ENCODE results near the gene SNAP25. TPM values are rescaled to one million over a fixed set of nuclear protein-coding genes. Genes with fewer than 3 reads are reported as not detected.

SNAP25 gene
- total RNA-seq, 1 experiment from 2014 or later = 0.39 TPM

DNA sequence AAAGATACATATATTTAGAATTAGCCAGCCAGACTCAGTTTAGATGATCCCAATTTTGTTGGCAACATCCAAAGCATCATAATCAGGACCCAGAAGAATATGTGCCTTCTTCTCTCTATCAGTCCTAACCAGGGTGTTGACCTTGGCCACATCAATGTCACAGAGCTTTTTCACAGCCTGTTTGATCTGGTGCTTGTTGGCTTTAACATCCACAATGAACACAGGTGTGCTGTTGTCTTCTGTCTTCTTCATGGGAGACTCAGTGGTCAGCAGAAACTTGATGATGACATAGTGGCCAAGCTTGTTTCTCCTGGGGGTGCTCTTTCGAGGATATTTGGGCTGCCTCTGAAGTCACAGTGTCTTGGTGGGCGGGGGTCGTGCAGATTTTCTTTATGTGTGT is 130.5 kb downstream of the SNAP25 start:
- Histone ChIP-seq H3K9ac (ENCODE audit: low read length) (no peak overlapping the region), H3K36me3 (ENCODE audit: control insufficient read depth in 1 of 2, insufficient read depth in 2 of 2, low read length in 2 of 2) (no peaks in the 10 kb centered on the region), H3K4me2 (ENCODE audit: low read length) (no peak overlapping the region), H4K20me1 (ENCODE audit: insufficient read depth) (no peaks in the 10 kb centered on the region; the same call in 1 of the 2 replicates), H3K27ac (ENCODE audit: low read depth, low read length) (no peak overlapping the region), H2AFZ (ENCODE audit: low read depth, low read length, poor library complexity, severe bottlenecking) (no peak overlapping the region), H3K27me3 (ENCODE audit: insufficient read depth, low read length) (no peaks in the 10 kb centered on the region), H3K79me2 (ENCODE audit: insufficient read depth, low read length) (no peaks in the 10 kb centered on the region), H3K9me2 (ENCODE audit: insufficient read depth) (no peaks in the 10 kb centered on the region), H3K9me3 (ENCODE audit: control insufficient read depth in 1 of 2, insufficient read depth in 1 of 2, low read depth in 1 of 2, low read length in 2 of 2) (no peaks in the 10 kb centered on the region), H3K4me3 (replicated peaks in 1 of 2; ENCODE audit: low read depth in 1 of 2, low read length in 2 of 2) (no peak overlapping the region), H3K4me1 (ENCODE audit: control insufficient read depth in 1 of 2, insufficient read depth in 2 of 2, low read length in 2 of 2) (peaks cover 0 to 5% of the 10 kb centered on the region in 2 experiments; a peak in 1 of 4 replicates)
- no peak for ATAC-seq
- DNase-seq (ENCODE audit: low read depth, low spot score) = no peak
- CTCF ChIA-PET = no interaction called here
- intact Hi-C loops (cut with micrococcal nuclease) = no loop called here
- no TSS peak for BruUV-seq (replicated peaks)
- RAD21 ChIA-PET (ENCODE audit: low non-redundant PET in 1 of 2, low total read pairs in 2 of 2, uncharacterized antibody in 2 of 2, unreplicated experiment in 2 of 2) = no interaction called here
- TF ChIP-seq EGR1 (IDR thresholded peaks at IDR 0.05; ENCODE audit: low read depth) (no peak), CEBPB (IDR thresholded peaks at IDR 0.05; ENCODE audit: low read depth) (no peak), CBX3 (IDR thresholded peaks at IDR 0.05; ENCODE audit: low read depth) (no peak), SP1 (IDR thresholded peaks at IDR 0.05; ENCODE audit: low read depth) (no peak), ZNF274 (IDR thresholded peaks at IDR 0.05; ENCODE audit: low read depth, low read length) (no peak), TCF7L2 (IDR thresholded peaks at IDR 0.05; ENCODE audit: borderline replicate concordance, extremely low read depth, insufficient read depth, insufficient read length) (no peak), ELF1 (IDR thresholded peaks at IDR 0.05; ENCODE audit: borderline replicate concordance, low read depth) (no peak), YY1 (IDR thresholded peaks at IDR 0.05; ENCODE audit: extremely low read depth, insufficient replicate concordance, low read depth, low read length) (no peak), JUND (IDR thresholded peaks at IDR 0.05) (no peak), FOSL1 (IDR thresholded peaks at IDR 0.05; ENCODE audit: low read depth) (no peak), SRF (IDR thresholded peaks at IDR 0.05; ENCODE audit: low read depth) (no peak), POLR2A (IDR thresholded peaks at IDR 0.05; ENCODE audit: borderline replicate concordance, extremely low read depth, insufficient read depth, insufficient read length) (no peak), RAD21 (IDR thresholded peaks at IDR 0.05; ENCODE audit: low read depth) (no peak), EZH2phosphoT487 (IDR thresholded peaks at IDR 0.05; ENCODE audit: borderline replicate concordance) (no peak)
- TF ChIP-seq, protein P1, sequence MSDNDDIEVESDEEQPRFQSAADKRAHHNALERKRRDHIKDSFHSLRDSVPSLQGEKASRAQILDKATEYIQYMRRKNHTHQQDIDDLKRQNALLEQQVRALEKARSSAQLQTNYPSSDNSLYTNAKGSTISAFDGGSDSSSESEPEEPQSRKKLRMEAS (IDR thresholded peaks at IDR 0.05) = no peak
- TF ChIP-seq, protein P2, sequence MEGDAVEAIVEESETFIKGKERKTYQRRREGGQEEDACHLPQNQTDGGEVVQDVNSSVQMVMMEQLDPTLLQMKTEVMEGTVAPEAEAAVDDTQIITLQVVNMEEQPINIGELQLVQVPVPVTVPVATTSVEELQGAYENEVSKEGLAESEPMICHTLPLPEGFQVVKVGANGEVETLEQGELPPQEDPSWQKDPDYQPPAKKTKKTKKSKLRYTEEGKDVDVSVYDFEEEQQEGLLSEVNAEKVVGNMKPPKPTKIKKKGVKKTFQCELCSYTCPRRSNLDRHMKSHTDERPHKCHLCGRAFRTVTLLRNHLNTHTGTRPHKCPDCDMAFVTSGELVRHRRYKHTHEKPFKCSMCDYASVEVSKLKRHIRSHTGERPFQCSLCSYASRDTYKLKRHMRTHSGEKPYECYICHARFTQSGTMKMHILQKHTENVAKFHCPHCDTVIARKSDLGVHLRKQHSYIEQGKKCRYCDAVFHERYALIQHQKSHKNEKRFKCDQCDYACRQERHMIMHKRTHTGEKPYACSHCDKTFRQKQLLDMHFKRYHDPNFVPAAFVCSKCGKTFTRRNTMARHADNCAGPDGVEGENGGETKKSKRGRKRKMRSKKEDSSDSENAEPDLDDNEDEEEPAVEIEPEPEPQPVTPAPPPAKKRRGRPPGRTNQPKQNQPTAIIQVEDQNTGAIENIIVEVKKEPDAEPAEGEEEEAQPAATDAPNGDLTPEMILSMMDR (IDR thresholded peaks at IDR 0.05 in 2 of 3, conservative IDR thresholded peaks at IDR 0.05 in 1 of 3; ENCODE audit: borderline replicate concordance in 1 of 3, insufficient read depth in 1 of 3, low read depth in 2 of 3, low read length in 2 of 3) = no peak
- TF ChIP-seq, protein P3, sequence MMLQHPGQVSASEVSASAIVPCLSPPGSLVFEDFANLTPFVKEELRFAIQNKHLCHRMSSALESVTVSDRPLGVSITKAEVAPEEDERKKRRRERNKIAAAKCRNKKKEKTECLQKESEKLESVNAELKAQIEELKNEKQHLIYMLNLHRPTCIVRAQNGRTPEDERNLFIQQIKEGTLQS (IDR thresholded peaks at IDR 0.05) = no peak
- POLR2A ChIA-PET = no interaction called here
